Thyroid gland (tissue), 4 donors: ENCODE data around the gene GATAD1.
"Not testable (repeated sequence)": the region's sequence is repeated elsewhere in the genome, so short reads cannot be mapped to it uniquely, and the experiment has no call there.

Experiments
- CTCF ChIP-seq, 6 experiments: fragments of 200-600 bp in 3 of 6; fragments of 450-650 bp in 3 of 6; sonication (generic) in 3 of 6; IDR thresholded peaks; one replicate each; pipeline ENCODE4 v1.5.1; 2016 to 2019; ENCODE audit warnings: antibody characterized with exemption in 6 of 6, mild to moderate bottlenecking in 2 of 6, inconsistent platforms in 1 of 6, moderate library complexity in 1 of 6
- POLR2A ChIP-seq, 2 donors: fragments of 450-650 bp; IDR thresholded peaks; one replicate each; pipeline ENCODE4 v1.6.1; 2017; ENCODE audit warnings: antibody characterized with exemption in 2 of 2, mild to moderate bottlenecking in 2 of 2, moderate library complexity in 1 of 2

GRCh38 chr7:92484226-92484625, 36.9 kb downstream of the GATAD1 start:
- not testable (repeated sequence) for TF ChIP-seq CTCF, POLR2A (IDR thresholded peaks at IDR 0.05)
